WERI-Rb-1 (cell line): Measurements from ENCODE around the gene CFAP299.

Source experiments
- DNase-seq: peaks from one replicate; pipeline ENCODE4 v3.0.0-alpha.2; 2020
- H3K27ac ChIP-seq: fragments of 250-450 bp; sonication (Bioruptor Pico); 2 replicates; pipeline ENCODE4 v1.5.1; 2020; ENCODE audit warnings: mild to moderate bottlenecking, moderate library complexity
- H3K27me3 ChIP-seq: fragments of 250-450 bp; sonication (Bioruptor Pico); 2 replicates; pipeline ENCODE4 v1.5.1; 2021; ENCODE audit warnings: mild to moderate bottlenecking, low read depth, moderate library complexity; ENCODE audit not compliant: insufficient read depth, severe bottlenecking
- H3K36me3 ChIP-seq: fragments of 250-450 bp; sonication (Bioruptor Pico); 2 replicates; pipeline ENCODE4 v1.5.1; 2020; ENCODE audit warnings: mild to moderate bottlenecking, moderate library complexity
- H3K4me3 ChIP-seq: 2 replicates; pipeline ENCODE4 v1.5.1; 2011; ENCODE audit warnings: low read depth, mild to moderate bottlenecking, control low read depth, low read length
- H3K9me3 ChIP-seq: fragments of 250-450 bp; sonication (Bioruptor Pico); 2 replicates; pipeline ENCODE4 v1.5.1; 2021; ENCODE audit warnings: mild to moderate bottlenecking, moderate library complexity; ENCODE audit not compliant: severe bottlenecking
- TF ChIP-seq, protein P1 (sequence below): IDR thresholded peaks from 2 replicates; pipeline ENCODE4 v1.5.1; 2011; ENCODE audit warnings: low read depth, mild to moderate bottlenecking, control low read depth, inconsistent platforms, low read length

The CFAP299 gene

DNA sequence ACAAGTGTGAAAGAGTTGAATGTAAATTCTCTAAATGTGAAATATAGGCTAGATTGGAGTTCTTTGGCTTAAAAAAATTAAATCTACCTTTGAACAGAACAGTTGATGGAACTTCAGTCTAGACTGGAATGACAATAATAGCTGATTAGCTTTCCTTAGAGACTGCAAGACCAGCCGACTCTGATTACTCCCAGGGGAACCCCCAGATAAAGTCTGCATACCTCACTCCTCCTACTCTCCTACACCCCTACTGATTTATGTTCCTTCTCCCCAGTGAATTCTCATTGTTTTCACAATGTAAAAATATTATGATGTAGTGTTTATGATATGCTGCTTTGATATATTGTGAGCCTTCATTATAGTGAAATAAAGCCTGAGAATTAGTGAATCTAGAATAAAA, 241.3 kb downstream of the CFAP299 start:
- TF ChIP-seq, protein P1, sequence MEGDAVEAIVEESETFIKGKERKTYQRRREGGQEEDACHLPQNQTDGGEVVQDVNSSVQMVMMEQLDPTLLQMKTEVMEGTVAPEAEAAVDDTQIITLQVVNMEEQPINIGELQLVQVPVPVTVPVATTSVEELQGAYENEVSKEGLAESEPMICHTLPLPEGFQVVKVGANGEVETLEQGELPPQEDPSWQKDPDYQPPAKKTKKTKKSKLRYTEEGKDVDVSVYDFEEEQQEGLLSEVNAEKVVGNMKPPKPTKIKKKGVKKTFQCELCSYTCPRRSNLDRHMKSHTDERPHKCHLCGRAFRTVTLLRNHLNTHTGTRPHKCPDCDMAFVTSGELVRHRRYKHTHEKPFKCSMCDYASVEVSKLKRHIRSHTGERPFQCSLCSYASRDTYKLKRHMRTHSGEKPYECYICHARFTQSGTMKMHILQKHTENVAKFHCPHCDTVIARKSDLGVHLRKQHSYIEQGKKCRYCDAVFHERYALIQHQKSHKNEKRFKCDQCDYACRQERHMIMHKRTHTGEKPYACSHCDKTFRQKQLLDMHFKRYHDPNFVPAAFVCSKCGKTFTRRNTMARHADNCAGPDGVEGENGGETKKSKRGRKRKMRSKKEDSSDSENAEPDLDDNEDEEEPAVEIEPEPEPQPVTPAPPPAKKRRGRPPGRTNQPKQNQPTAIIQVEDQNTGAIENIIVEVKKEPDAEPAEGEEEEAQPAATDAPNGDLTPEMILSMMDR: no peak
- no peaks in the 10 kb centered on the region for H3K27me3 ChIP-seq
- no peak overlapping the region for H3K4me3 ChIP-seq
- no peaks in the 10 kb centered on the region for H3K9me3 ChIP-seq
- no peak for DNase-seq
- no peak overlapping the region for H3K27ac ChIP-seq
- no peaks in the 10 kb centered on the region for H3K36me3 ChIP-seq

DNA sequence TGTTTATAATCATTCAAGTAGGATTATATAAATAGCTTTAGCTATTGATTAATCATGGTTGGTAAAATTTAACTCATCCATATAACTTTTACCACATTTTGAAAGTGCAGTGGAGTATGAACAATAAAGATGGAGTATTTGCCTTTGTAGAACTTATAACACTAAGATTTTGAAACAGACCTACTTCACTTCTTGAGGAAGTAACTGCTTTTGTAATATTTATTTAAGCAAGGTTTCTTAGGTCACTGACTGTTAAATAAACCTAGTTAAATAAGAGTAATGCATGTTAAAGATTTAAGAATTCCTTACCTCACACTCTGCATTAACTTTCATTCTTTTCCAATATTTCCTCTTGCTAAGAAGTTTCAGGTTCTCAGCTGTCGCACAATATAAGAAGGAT, 242.5 kb downstream of the CFAP299 start:
- TF ChIP-seq, protein P1: no peak
- H3K36me3 ChIP-seq: no peaks in the 10 kb centered on the region
- no peak overlapping the region for H3K4me3 ChIP-seq
- no peaks in the 10 kb centered on the region for H3K9me3 ChIP-seq
- DNase-seq: no peak
- H3K27me3 ChIP-seq: no peaks in the 10 kb centered on the region
- H3K27ac ChIP-seq: no peak overlapping the region

DNA sequence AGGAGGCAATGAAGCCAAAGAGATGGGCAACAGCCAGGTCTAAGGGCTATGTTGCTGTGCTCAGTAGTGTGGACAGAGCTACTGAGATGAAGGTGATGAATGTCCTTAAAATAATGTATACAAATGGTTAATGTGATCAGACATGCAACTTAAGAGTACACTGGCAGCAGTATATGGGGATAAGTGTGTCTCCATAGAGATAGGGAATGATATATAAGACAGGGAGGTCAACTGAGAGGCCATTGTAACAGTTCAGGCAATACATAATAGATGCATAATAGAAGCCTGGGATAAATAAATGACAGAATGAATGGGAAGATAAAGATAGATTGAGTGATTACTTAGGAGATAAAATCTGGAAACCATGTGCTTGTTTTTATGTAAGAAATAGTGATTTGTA, 250.0 kb downstream of the CFAP299 start:
- Histone ChIP-seq H3K36me3 (no peaks in the 10 kb centered on the region), H3K27me3 (no peaks in the 10 kb centered on the region), H3K4me3 (no peak overlapping the region), H3K27ac (no peak overlapping the region), H3K9me3 (no peaks in the 10 kb centered on the region)
- TF ChIP-seq, protein P1: no peak
- no peak for DNase-seq

DNA sequence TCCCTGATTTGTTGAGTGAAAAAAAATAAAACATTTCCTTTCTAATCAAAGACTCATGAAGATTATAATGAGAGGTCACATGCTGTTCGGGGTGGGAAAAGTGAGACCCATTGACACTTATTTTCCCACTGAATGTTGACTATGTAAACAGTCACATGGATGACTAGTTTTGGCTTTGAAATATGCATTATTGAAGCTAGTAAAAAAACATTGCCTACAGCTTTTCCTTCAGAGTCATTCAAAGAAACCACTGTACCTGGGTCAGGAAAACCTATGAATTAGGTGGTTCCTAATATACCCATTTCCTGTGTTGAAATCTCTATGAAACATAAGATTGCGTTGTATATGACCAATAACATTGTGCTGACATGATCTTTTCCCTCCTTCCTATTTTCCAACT, 251.2 kb downstream of the CFAP299 start:
- H3K27me3 ChIP-seq: no peaks in the 10 kb centered on the region
- no peak overlapping the region for H3K27ac ChIP-seq
- no peaks in the 10 kb centered on the region for H3K36me3 ChIP-seq
- DNase-seq: no peak
- H3K9me3 ChIP-seq: no peaks in the 10 kb centered on the region
- no peak overlapping the region for H3K4me3 ChIP-seq
- TF ChIP-seq, protein P1: no peak

DNA sequence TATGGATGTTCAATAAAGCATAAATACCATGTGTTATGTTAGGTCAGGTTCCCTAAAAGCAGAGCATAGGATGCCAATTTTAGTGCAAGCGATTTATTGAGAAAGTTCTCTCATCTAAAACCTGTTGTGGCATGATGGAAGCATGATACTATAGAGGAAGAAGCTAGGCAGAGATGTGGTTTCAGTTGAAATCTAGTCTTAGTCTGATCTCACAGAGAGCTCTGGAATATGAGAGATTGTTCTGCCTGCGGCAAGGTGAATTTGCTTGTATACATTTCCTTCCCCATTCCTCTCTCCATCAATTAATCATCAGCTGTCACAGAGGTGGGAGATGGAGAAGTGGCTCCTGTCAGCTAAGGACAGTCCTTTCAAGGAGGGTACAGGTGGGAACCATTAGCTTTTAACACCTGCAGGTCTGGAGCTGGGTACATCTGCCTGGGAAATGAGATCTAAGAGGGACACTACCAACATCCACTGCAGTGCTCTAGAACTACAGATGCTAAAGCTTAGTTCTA, 252.4 kb downstream of the CFAP299 start:
- no peaks in the 10 kb centered on the region for H3K27me3 ChIP-seq
- no peaks in the 10 kb centered on the region for H3K9me3 ChIP-seq
- H3K27ac ChIP-seq: no peak overlapping the region
- H3K4me3 ChIP-seq: no peak overlapping the region
- TF ChIP-seq, protein P1: no peak
- DNase-seq: no peak
- H3K36me3 ChIP-seq: no peaks in the 10 kb centered on the region

DNA sequence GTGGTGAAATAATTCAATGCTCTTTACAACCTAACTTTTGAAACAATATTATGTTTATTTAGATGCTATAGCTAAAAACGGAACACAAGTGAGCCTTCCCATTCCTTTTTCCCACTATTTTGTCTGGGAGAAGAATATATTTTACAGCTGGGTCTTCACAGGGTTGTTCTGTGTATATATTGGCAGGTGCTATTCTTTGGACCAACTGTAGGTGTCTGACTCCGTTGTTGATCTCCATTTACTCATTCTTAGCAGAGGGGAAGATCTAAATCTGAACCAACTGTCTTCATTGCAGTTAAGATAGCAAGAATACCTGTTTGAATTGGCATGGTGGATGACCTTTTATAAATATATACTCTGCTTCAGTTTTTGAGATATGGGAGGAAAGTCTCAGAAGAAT, 257.4 kb downstream of the CFAP299 start:
- no peak overlapping the region for H3K4me3 ChIP-seq
- H3K27me3 ChIP-seq: no peaks in the 10 kb centered on the region
- H3K9me3 ChIP-seq: no peaks in the 10 kb centered on the region
- H3K36me3 ChIP-seq: no peaks in the 10 kb centered on the region
- TF ChIP-seq, protein P1: no peak
- DNase-seq: no peak
- H3K27ac ChIP-seq: no peak overlapping the region
